Epithelial cell of proximal tubule (primary cell): ENCODE results near the gene CGRRF1. TPM values are rescaled to one million over a fixed set of nuclear protein-coding genes. Genes with fewer than 3 reads are reported as not detected.

Experiments
- DNase-seq: peaks from one replicate; pipeline ENCODE4 v3.0.0-alpha.2; 2011; ENCODE audit warnings: low read depth
- H3K4me3 ChIP-seq: 2 replicates; pipeline ENCODE4 v1.5.1; 2011; ENCODE audit warnings: low read depth, mild to moderate bottlenecking, low read length
- CTCF ChIP-seq: conservative IDR thresholded peaks from 2 replicates; pipeline ENCODE4 v1.5.1; 2012; ENCODE audit warnings: low read depth, mild to moderate bottlenecking, low read length
- total RNA-seq: library from RNA; depleted of rRNA; stranded (reverse); fragments of >200 nt; gene quantifications from 2 replicates; pipeline ENCODE4 v1.2.3, GENCODE V29; 2015

Gene CGRRF1
- total RNA-seq, 1 donor from 2014 or later = 5.4 TPM

- H3K4me3 ChIP-seq = peak overlapping the region; percentile 93
- DNase-seq = no peak
- no peak for TF ChIP-seq CTCF
Observed at GRCh38 chr14:54489731-54490444, 19.8 kb upstream of the CGRRF1 start.

GRCh38 chr14:54490445-54491175 lies 19.1 kb upstream of the CGRRF1 start:
- no peak for DNase-seq
- TF ChIP-seq CTCF = no peak

GRCh38 chr14:54493293-54493692 lies 16.4 kb upstream of the CGRRF1 start:
- no peak for TF ChIP-seq CTCF
- no peak for DNase-seq
- H3K4me3 ChIP-seq = no peak overlapping the region

More at GRCh38 chr14:54490445-54491175, 19.1 kb upstream of the CGRRF1 start:
- H3K4me3 ChIP-seq = no peak overlapping the region

GRCh38 chr14:54497224-54497623 lies 12.5 kb upstream of the CGRRF1 start:
- TF ChIP-seq CTCF = no peak
- DNase-seq = no peak
- H3K4me3 ChIP-seq = no peak overlapping the region

GRCh38 chr14:54498095-54498531 lies 11.6 kb upstream of the CGRRF1 start:
- no peak for TF ChIP-seq CTCF
- no peak overlapping the region for H3K4me3 ChIP-seq
- no peak for DNase-seq

- DNase-seq = no peak
- no peak for TF ChIP-seq CTCF
- H3K4me3 ChIP-seq = no peak overlapping the region
Observed at GRCh38 chr14:54498579-54498978, 11.1 kb upstream of the CGRRF1 start.
